ENCODE measurements around the gene STC2. TPM values are rescaled to one million over a fixed set of nuclear protein-coding genes. Genes with fewer than 3 reads are reported as not detected.

STC2 gene
- total RNA-seq, 1 donor from 2014 or later: 0.65 TPM

DNA sequence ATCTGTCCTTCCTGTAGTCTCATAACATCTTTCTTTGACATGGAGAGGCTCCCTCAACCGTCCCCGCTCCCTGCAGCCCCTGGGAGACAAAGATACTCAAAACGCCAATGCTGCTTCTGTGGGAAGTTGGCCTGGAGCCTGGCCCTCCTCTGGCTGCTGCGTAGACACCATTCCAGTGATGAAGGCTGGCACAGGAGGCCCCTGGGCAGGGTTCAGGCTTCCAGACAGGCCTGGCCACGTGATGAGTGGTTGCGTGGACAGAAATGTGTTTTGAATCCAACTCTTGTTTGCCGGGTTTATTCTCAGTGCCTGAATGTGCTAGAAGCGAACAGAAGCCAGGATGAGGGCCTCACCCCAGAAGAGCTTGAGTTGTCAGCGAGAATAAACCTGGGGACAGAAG lies 50.0 kb downstream of the STC2 start:
- DNase-seq (ENCODE audit: low spot score): no peak
- ATAC-seq: no peak

GRCh38 chr5:173274771-173275170 lies 53.4 kb downstream of the STC2 start:
- no peak for ATAC-seq
- DNase-seq (ENCODE audit: low spot score): no peak

GRCh38 chr5:173271419-173271818 lies 56.8 kb downstream of the STC2 start:
- ATAC-seq: peak; percentile 37
- no peak for DNase-seq (ENCODE audit: low spot score)

- DNase-seq (ENCODE audit: low spot score) (no peak), ATAC-seq (no peak)
Measured at GRCh38 chr5:173268750-173269432, 59.3 kb downstream of the STC2 start.

DNA sequence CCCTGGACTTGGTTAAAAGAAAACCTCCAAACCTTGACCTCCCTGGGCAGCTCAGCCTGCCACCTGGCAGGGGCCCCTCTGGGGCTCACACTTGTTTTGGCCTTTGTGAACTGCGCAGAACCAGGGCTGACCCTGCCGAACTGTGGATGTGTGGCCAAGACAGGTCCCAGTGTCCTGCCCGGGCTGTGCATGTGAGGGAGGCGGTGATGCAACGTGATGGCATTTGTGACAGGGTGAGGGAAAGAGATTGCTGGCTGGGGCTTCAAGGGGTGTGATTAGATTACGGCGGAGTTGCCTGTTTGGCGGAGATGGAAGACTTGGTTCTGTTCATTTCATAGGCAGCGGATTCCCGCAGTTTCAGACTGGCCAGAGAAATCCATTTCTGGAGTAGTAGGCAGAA lies 62.8 kb downstream of the STC2 start:
- ATAC-seq: peak; percentile 95
- peak; percentile 65 for DNase-seq (ENCODE audit: low spot score)

Other genes starting within 250 kb of the STC2 start
- gene BNIP1, start 183.9 kb downstream of the STC2 start, total RNA-seq: 3.9 TPM
- gene NKX2-5, start 93.2 kb downstream of the STC2 start, total RNA-seq: not detected

Measured in left lobe of liver (tissue), 2 donors.